ENCODE results near the gene GDPD4. TPM values are rescaled to one million over a fixed set of nuclear protein-coding genes. Genes with fewer than 3 reads are reported as not detected.

GDPD4 gene
- total RNA-seq, 2 donors from 2014 or later, result not detected

DNA sequence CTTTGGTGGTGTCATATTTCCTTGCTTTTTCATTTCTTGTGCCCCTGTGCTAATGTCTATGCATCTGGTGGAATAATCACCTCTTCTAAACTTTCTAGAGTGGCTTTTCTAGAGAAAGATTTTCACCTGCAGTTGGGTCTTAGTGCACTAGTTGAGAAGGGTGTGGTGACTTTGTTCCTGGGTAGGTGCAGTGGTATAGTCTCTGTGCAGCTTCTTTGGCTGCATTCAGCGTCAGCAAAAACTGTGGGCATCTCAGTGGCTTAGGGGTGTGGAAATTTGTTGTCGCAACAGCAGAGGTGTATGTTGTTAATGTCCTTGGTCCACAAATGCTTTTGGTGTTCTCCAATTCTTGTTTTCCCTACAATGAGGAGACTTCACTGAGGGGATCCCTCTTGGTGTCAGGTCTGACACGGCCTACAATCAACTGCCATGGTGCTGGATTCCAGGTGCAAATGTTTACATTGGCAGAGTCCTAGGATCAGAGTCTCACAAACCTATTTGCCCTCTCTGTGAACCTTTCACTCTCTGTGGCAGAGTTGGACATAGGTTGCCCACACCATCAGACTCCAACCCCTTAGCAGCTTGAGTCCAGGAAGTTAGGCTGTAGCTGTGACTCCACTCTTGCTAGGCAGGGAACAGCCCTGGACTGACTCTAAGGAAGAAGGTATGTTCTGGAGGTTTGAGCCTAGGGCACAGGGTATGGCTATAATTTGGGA lies 48.8 kb downstream of the GDPD4 start:
- H3K27me3 Mint-ChIP-seq (ENCODE audit: low read depth), result peaks cover 12% of the 10 kb centered on the region
- peaks cover 0 to 2% of the 10 kb centered on the region in 2 donors for H3K36me3 Mint-ChIP-seq (ENCODE audit: insufficient read depth in 2 of 2)
- DNase-seq (no peak), ATAC-seq (replicated peaks in 1 of 2) (no peak)
- H3K9me3 Mint-ChIP-seq, result peaks cover 5 to 7% of the 10 kb centered on the region in 2 donors
- H3K4me1 Mint-ChIP-seq (ENCODE audit: low read depth), result peaks cover 22% of the 10 kb centered on the region
- H3K4me3 Mint-ChIP-seq, result no peak overlapping the region
- H3K27ac Mint-ChIP-seq, result no peak overlapping the region

DNA sequence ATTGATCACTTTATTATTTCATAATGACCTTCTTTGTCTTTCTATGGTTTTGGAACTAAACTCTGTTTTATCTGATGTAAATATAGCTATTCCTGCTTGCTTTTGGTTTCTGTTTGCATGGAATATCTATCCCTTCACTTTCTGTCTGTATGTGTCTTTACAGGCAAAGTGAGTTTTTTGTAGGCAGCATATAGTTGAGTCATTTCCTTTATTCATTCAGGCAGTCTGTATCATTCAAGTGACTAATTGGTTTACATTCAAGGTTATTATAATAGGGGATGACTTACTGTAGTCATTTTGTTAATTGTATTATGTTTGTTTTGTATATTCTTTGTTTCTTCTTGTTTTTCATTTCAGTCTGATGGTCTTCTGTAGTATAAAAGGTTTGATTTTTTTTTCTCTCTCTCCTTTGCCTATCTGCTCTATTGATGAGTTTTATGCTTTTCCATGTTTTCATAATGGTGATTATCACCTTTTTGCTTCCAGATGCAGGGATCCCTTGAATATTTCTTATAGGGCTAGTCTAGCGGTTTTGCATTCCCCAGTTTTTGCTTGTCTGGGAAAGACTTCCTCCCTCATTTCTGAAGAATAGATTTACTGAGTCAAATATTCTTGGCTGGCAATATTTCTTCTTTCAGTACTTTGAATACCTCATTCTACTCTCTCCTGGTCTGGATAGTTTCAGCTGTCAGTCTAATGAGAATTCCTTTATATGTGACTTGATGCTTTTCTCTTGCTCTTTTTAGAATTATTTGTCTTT lies 50.4 kb downstream of the GDPD4 start:
- ATAC-seq (replicated peaks in 1 of 2), result peak; percentile 91 to 93
- peaks cover 0 to 2% of the 10 kb centered on the region in 2 donors for H3K36me3 Mint-ChIP-seq (ENCODE audit: insufficient read depth in 2 of 2)

DNA sequence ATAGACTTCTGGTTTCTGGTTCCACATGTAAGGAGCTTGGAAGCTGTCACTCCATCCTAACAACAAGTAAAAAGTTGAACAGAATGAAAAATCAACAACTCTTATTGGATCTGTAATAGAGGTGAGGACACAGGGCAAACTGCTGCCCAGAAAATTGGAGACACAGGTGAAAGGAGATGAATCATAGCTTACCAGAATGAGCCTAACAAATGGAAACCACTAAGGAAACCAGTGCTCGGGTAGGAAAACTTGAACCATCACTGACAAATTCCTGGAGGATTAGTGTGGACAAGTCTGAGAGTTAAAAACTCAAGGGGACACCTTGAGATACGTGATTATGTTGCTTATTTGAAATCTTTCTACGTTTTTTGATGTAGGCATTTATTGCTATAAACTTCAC lies 52.1 kb downstream of the GDPD4 start:
- Mint-ChIP-seq H3K27me3 (ENCODE audit: low read depth) (no peaks in the 10 kb centered on the region), H3K4me1 (ENCODE audit: low read depth) (peaks cover 29% of the 10 kb centered on the region), H3K27ac (no peak overlapping the region), H3K4me3 (no peak overlapping the region), H3K9me3 (peaks cover 5% of the 10 kb centered on the region in 2 donors), H3K36me3 (ENCODE audit: insufficient read depth in 2 of 2) (peaks cover 0 to 2% of the 10 kb centered on the region in 2 donors)
- ATAC-seq (replicated peaks in 1 of 2), result no peak
- no peak for DNase-seq

More for the DNA sequence above, 50.4 kb downstream of the GDPD4 start:
- H3K27ac Mint-ChIP-seq, result peak overlapping the region; percentile 8
- no peaks in the 10 kb centered on the region for H3K27me3 Mint-ChIP-seq (ENCODE audit: low read depth)
- peaks cover 5% of the 10 kb centered on the region in 2 donors for H3K9me3 Mint-ChIP-seq
- peak overlapping the region in 1 of 2 donors; percentile 14 for H3K4me3 Mint-ChIP-seq
- DNase-seq, result no peak
- H3K4me1 Mint-ChIP-seq (ENCODE audit: low read depth), result peaks cover 22% of the 10 kb centered on the region

DNA sequence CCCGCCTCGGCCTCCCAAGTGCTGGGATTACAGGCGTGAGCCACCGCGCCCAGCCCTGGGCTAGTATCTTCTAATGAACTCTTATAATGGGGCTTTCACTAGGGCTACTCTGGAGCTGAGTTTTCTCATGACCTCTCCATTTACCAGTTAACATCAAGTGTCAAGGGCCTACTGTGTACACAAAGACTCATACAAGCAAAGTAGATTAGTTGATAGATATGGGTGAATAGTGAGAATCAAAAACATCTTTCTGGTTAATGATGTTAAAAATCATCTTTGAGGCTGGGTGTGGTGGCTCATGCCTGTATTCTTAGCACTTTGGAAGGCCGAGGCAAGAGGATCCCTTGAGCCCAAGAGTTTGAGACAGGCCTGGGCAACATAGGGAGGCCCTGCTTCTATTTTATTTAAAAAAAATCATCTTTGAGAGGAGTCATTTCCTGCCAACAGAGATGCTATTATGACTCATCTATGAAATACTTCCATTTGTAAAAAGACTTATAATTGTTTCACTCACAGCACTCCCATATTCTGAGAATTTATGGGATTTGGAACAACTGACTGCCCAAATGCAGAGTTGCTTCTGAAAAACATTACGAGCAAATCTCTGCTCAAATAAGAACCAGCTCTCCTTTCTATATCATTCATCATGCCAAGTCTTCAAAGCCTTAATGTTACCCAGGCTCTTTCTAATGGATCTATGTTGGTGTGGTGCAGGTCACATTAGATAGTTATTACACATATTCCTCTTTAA lies 57.0 kb downstream of the GDPD4 start:
- no peaks in the 10 kb centered on the region for H3K9me3 Mint-ChIP-seq
- no peaks in the 10 kb centered on the region for H3K27me3 Mint-ChIP-seq (ENCODE audit: low read depth)
- peaks cover 14% of the 10 kb centered on the region for H3K4me1 Mint-ChIP-seq (ENCODE audit: low read depth)
- no peak overlapping the region for H3K4me3 Mint-ChIP-seq
- no peak overlapping the region for H3K27ac Mint-ChIP-seq
- no peaks in the 10 kb centered on the region for H3K36me3 Mint-ChIP-seq (ENCODE audit: insufficient read depth in 2 of 2)
- ATAC-seq (replicated peaks in 1 of 2), result peak; percentile 50 to 53
- DNase-seq, result no peak

DNA sequence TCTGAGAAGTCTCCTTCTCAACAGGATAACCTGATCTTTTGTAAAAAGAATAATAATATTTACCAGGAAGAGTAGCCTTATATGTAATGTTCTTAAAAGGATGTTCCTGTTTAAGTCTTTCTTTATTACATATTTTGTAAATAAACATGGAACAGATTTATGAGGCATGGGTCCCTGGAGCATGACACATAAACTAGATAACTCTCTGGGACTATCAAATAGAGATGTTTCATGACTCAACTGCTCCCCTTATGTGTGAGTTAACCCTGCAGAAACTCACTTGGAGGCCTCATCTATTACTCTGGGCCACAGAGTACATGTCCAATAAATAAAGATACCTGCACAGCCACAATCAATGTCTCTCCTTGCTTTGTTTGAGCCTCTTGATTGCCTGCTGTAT lies 64.6 kb downstream of the GDPD4 start:
- ATAC-seq (replicated peaks in 1 of 2) (no peak), DNase-seq (no peak)
- Mint-ChIP-seq H3K36me3 (ENCODE audit: insufficient read depth in 2 of 2) (no peaks in the 10 kb centered on the region), H3K4me3 (no peak overlapping the region), H3K4me1 (ENCODE audit: low read depth) (no peaks in the 10 kb centered on the region), H3K27me3 (ENCODE audit: low read depth) (peaks cover 7% of the 10 kb centered on the region), H3K27ac (no peak overlapping the region), H3K9me3 (no peaks in the 10 kb centered on the region)

DNA sequence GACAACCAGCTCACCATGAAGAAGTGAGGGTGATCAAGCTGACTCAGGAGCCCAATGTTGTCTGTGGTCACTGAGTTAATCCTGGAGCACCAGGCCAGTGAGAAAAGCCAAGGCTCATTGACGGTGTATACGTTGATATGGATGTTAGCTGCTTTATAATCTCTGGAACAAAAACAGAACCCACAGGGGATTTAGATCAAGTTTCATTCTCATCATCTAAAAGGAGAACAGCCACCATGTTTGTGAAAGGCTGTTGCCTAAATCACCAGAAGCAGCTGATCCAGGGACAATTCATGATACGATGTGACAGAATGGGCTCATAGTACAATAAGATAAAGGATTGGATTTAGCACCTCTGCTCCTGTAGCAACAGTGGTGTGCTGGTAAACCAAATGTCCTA lies 68.5 kb downstream of the GDPD4 start:
- H3K27me3 Mint-ChIP-seq (ENCODE audit: low read depth), result no peaks in the 10 kb centered on the region
- H3K9me3 Mint-ChIP-seq, result no peaks in the 10 kb centered on the region
- no peaks in the 10 kb centered on the region for H3K36me3 Mint-ChIP-seq (ENCODE audit: insufficient read depth in 2 of 2)
- no peak overlapping the region for H3K27ac Mint-ChIP-seq
- DNase-seq, result no peak
- H3K4me1 Mint-ChIP-seq (ENCODE audit: low read depth), result no peaks in the 10 kb centered on the region
- ATAC-seq (replicated peaks in 1 of 2), result no peak
- H3K4me3 Mint-ChIP-seq, result no peak overlapping the region

DNA sequence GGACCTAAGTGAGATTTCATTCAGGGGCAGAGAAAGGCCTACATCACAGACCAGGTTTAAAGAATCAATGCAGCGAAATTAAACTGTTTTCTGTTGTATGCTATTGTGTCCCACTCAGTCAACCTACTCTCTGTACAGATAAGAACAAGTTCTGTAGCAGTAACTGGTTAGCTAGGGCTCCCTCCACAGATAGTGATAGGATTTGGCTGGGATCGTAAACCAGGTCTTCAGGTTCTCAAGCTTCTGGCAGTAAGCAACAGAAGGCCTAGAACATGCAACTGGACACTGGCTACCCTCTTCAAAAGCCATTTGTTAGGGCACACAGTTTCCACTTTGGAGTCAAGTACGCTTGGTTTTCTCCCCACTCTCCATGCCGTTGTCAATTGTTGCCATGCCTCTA lies 69.2 kb downstream of the GDPD4 start:
- H3K27ac Mint-ChIP-seq, result no peak overlapping the region
- DNase-seq (no peak), ATAC-seq (replicated peaks in 1 of 2) (no peak)
- H3K4me3 Mint-ChIP-seq, result no peak overlapping the region
- no peaks in the 10 kb centered on the region for H3K4me1 Mint-ChIP-seq (ENCODE audit: low read depth)
- H3K36me3 Mint-ChIP-seq (ENCODE audit: insufficient read depth in 2 of 2), result no peaks in the 10 kb centered on the region
- peaks cover 2% of the 10 kb centered on the region for H3K27me3 Mint-ChIP-seq (ENCODE audit: low read depth)
- no peaks in the 10 kb centered on the region for H3K9me3 Mint-ChIP-seq

DNA sequence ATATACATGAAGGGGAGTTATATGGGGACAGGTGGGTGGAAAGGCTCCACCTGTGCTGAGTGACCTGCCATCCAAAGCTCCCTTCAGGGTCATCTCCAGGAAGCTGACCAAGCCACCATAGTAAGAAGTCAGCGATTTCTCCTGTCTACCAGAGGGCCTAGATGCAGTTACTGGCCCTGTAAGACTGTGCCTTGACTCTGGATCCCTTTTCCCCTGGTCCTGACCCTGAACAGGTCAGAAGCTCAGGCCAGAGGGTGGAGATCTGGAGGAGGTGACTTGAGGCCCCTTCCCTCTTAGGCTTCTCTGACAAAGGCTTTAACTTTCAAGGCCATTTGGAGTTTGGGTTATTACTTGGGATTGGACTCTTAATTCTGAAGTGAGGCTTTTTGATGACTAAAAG lies 69.7 kb downstream of the GDPD4 start:
- Mint-ChIP-seq H3K4me3 (no peak overlapping the region), H3K9me3 (no peaks in the 10 kb centered on the region), H3K27me3 (ENCODE audit: low read depth) (peaks cover 5% of the 10 kb centered on the region), H3K36me3 (ENCODE audit: insufficient read depth in 2 of 2) (no peaks in the 10 kb centered on the region), H3K4me1 (ENCODE audit: low read depth) (no peaks in the 10 kb centered on the region), H3K27ac (no peak overlapping the region)
- DNase-seq (no peak), ATAC-seq (replicated peaks in 1 of 2) (no peak)

DNA sequence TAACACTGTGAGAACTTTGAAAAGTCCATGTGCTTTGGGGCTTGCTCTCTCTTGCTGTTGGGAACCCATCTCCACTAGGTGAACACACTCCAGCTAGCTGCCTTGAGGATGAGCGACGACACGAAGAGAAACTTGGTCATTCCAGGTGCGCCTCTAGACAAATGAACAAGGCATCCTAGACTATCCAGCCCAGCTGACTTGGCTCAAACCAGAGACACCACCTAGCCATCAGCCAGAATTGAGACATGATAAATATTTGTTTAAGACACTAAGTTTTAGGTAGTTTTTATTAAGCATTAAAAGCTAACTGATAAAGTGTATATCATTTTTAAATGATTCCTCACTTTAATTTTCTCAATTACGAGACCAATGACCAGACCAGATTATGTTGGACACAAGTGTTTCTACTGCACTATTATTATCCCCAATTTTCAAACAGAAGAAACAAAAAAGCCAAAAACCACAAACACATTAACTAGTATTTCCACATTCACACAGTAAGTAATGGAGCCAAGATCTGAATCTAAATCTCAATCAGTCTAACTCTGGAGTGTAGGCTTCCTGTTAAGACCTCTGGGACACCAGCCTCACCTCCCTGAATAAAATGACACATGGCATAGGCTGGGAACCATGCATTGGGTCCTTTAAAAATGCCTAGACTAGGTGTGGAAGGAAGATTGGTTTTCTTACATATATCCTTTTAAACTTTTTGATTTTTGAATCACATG lies 70.4 kb downstream of the GDPD4 start:
- H3K4me1 Mint-ChIP-seq (ENCODE audit: low read depth), result no peaks in the 10 kb centered on the region
- DNase-seq (no peak), ATAC-seq (replicated peaks in 1 of 2) (no peak)
- H3K4me3 Mint-ChIP-seq, result no peak overlapping the region
- no peaks in the 10 kb centered on the region for H3K9me3 Mint-ChIP-seq
- peaks cover 5% of the 10 kb centered on the region for H3K27me3 Mint-ChIP-seq (ENCODE audit: low read depth)
- H3K27ac Mint-ChIP-seq, result no peak overlapping the region
- H3K36me3 Mint-ChIP-seq (ENCODE audit: insufficient read depth in 2 of 2), result no peaks in the 10 kb centered on the region

DNA sequence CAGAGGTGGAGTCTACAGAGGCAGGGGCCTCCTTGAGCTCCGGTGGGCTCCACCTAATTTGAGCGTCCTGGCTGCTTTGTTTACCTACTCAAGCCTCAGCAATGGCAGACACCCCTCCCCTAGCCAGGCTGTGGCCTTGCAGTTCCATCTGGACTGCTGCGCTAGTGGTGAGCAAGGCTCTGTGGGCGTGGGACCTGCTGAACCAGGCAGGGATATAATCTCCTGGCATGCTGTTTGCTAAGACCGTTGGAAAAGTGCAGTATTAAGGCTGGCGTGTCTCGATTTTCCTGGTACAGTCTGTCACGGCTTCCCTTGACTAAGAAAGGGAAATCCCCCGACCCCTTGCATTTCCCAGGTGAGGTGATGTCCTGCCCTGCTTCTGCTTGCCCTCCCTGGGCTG lies 77.7 kb downstream of the GDPD4 start:
- no peak for DNase-seq
- no peaks in the 10 kb centered on the region for H3K9me3 Mint-ChIP-seq
- H3K27ac Mint-ChIP-seq, result no peak overlapping the region
- H3K4me3 Mint-ChIP-seq, result no peak overlapping the region
- H3K4me1 Mint-ChIP-seq (ENCODE audit: low read depth), result no peaks in the 10 kb centered on the region
- no peaks in the 10 kb centered on the region for H3K36me3 Mint-ChIP-seq (ENCODE audit: insufficient read depth in 2 of 2)
- peaks cover 37% of the 10 kb centered on the region for H3K27me3 Mint-ChIP-seq (ENCODE audit: low read depth)
- no peak for ATAC-seq (replicated peaks in 1 of 2)

DNA sequence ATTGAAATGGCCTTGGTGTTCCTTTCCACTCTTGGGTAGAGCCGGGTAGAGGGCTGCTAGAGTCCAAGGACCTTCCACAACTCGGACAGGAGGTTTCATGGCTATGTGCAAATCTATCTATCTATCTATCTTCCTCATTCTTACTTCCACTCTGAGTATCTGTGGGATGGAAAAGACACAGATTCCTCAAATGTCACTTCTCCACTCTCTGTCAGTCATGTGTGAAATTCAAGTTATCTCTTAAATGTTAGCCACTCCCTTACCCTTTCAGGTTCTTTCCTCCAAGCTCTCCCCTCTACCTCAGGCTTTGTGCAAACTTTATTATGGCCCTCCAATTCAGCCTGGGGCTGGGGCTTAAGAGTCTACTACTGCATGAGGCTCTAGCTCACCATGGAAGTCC lies 84.3 kb downstream of the GDPD4 start:
- H3K4me1 Mint-ChIP-seq (ENCODE audit: low read depth), result no peaks in the 10 kb centered on the region
- H3K27me3 Mint-ChIP-seq (ENCODE audit: low read depth), result peaks cover 23% of the 10 kb centered on the region
- no peak for ATAC-seq (replicated peaks in 1 of 2)
- DNase-seq, result no peak
- H3K9me3 Mint-ChIP-seq, result no peaks in the 10 kb centered on the region
- H3K27ac Mint-ChIP-seq, result no peak overlapping the region
- H3K36me3 Mint-ChIP-seq (ENCODE audit: insufficient read depth in 2 of 2), result no peaks in the 10 kb centered on the region
- H3K4me3 Mint-ChIP-seq, result no peak overlapping the region

DNA sequence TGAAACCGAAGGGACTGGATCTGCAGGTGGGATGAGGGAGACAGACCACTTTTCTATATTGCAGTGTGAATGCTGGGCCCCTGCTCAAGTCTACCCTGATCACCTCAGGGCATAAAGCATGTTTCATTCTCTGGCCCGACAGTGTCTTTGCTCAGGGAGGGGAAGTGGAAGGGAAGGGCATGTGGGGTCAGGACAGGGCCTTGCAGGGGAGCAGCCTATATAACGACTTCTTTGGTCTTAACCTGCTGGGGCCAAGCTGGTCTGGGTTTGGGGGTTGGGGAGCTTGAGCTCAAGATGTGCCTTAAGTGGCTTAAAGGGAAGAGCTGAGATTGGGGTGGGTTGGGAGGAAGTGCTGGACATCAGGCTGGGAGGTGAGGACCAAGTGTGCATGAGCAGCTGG lies 86.4 kb downstream of the GDPD4 start:
- no peaks in the 10 kb centered on the region for H3K36me3 Mint-ChIP-seq (ENCODE audit: insufficient read depth in 2 of 2)
- H3K27ac Mint-ChIP-seq, result no peak overlapping the region
- ATAC-seq (replicated peaks in 1 of 2), result no peak
- peaks cover 6% of the 10 kb centered on the region for H3K27me3 Mint-ChIP-seq (ENCODE audit: low read depth)
- H3K9me3 Mint-ChIP-seq, result no peaks in the 10 kb centered on the region
- DNase-seq, result no peak
- no peak overlapping the region for H3K4me3 Mint-ChIP-seq
- no peaks in the 10 kb centered on the region for H3K4me1 Mint-ChIP-seq (ENCODE audit: low read depth)

DNA sequence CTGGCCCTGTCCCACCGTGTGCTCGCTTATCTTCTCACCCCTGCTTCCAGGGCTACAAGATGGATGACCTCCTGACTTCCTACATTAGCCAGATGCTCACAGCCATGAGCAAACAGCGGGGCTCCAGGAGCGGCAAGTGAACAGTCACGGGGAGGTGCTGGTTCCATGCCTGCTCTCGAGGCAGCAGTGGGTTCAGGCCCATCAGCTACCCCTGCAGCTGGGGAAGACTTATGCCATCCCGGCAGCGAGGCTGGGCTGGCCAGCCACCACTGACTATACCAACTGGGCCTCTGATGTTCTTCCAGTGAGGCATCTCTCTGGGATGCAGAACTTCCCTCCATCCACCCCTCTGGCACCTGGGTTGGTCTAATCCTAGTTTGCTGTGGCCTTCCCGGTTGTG lies 86.9 kb downstream of the GDPD4 start:
- Mint-ChIP-seq H3K27ac (no peak overlapping the region), H3K4me3 (no peak overlapping the region), H3K9me3 (no peaks in the 10 kb centered on the region), H3K4me1 (ENCODE audit: low read depth) (no peaks in the 10 kb centered on the region), H3K27me3 (ENCODE audit: low read depth) (peaks cover under 1% of the 10 kb centered on the region), H3K36me3 (ENCODE audit: insufficient read depth in 2 of 2) (no peaks in the 10 kb centered on the region)
- no peak for ATAC-seq (replicated peaks in 1 of 2)
- no peak for DNase-seq
